ENCODE measurements around the gene SSNA1.

Gene SSNA1

GRCh38 chr9:137168904-137169856 is 19.3 kb upstream of the SSNA1 start:
- DNase-seq = peak in 1 of 2 experiments; percentile 64

- no peak for DNase-seq
Measured at GRCh38 chr9:137169896-137170358, 18.5 kb upstream of the SSNA1 start, which contains the start of gene LRRC26. TSS of gene LRRC26 (minus strand) at chr9:137170051. CDS start at chr9:137169943, 108 bp downstream.

GRCh38 chr9:137170486-137171148 is 17.9 kb upstream of the SSNA1 start:
- no peak for DNase-seq

GRCh38 chr9:137171149-137171900 is 17.2 kb upstream of the SSNA1 start:
- DNase-seq = no peak

GRCh38 chr9:137172901-137173795 is 15.3 kb upstream of the SSNA1 start:
- DNase-seq = no peak

GRCh38 chr9:137173796-137174664 is 14.4 kb upstream of the SSNA1 start:
- DNase-seq = no peak

- no peak for DNase-seq
Measured at GRCh38 chr9:137174722-137175293, 13.7 kb upstream of the SSNA1 start.

GRCh38 chr9:137175345-137175961 is 13.0 kb upstream of the SSNA1 start:
- no peak for DNase-seq

GRCh38 chr9:137176302-137177182 is 11.9 kb upstream of the SSNA1 start:
- DNase-seq = peak in 1 of 2 experiments; percentile 56

- DNase-seq = no peak
Measured at GRCh38 chr9:137178201-137178938, 10.1 kb upstream of the SSNA1 start.

GRCh38 chr9:137178939-137179630 is 9.4 kb upstream of the SSNA1 start:
- no peak for DNase-seq

- no peak for DNase-seq
Measured at GRCh38 chr9:137179761-137180160, 8.7 kb upstream of the SSNA1 start.

- DNase-seq = no peak
Measured at GRCh38 chr9:137180491-137180890, 8.0 kb upstream of the SSNA1 start.

GRCh38 chr9:137181680-137182079 is 6.8 kb upstream of the SSNA1 start:
- no peak for DNase-seq

- no peak for DNase-seq
Measured at GRCh38 chr9:137182836-137183235, 5.6 kb upstream of the SSNA1 start.

GRCh38 chr9:137183980-137184595 is 4.4 kb upstream of the SSNA1 start:
- no peak for DNase-seq
